ENCODE results near the gene CCDC177.

GRCh38 chr14:69617796-69618195 is 43.1 kb upstream of the CCDC177 start:
- no peak for TF ChIP-seq CTCF (optimal IDR thresholded peaks at IDR 0.05 in 1 of 3, IDR thresholded peaks at IDR 0.05 in 1 of 3, conservative IDR thresholded peaks at IDR 0.05 in 1 of 3; ENCODE audit: extremely low read depth in 1 of 3, insufficient read depth in 2 of 3, low read length in 3 of 3)
- TF ChIP-seq EZH2 (IDR thresholded peaks at IDR 0.05; ENCODE audit: low read length): no peak

All from keratinocyte (primary cell).